T follicular helper cell (primary cell): ENCODE data around the gene PITRM1.
"Not testable (repeated sequence)": the region's sequence is repeated elsewhere in the genome, so short reads cannot be mapped to it uniquely, and the experiment has no call there.

Experiments
- DNase-seq: peaks from one replicate; pipeline ENCODE4 v3.0.0-alpha.2; 2020; ENCODE audit warnings: low read depth

The PITRM1 gene

GRCh38 chr10:3197348-3198003 is 24.9 kb upstream of the PITRM1 start:
- peak; percentile 26 for DNase-seq

GRCh38 chr10:3196958-3197347 is 24.4 kb upstream of the PITRM1 start:
- DNase-seq: no peak

GRCh38 chr10:3196482-3196881 is 23.9 kb upstream of the PITRM1 start:
- no peak for DNase-seq

DNA sequence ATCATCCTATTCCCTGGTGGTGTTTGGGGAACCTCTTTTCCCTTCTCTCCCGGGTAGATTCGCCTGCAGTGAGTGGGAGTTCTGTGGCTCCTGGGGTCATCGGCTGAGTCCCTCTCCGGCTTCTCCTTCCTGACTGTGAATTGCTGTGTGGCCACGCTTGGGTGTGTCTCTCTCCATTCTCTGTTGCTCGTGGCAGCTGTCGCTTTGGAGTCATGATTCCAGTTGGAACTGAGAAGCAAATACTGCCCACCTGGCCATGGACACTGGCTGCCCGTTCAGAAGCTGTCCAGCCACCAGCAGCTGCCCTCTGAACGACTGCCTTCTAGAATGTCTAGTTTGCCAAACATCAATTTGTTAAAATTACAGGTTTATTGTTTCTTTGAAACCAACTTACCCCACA is 23.1 kb upstream of the PITRM1 start:
- no peak for DNase-seq

- no peak for DNase-seq
These were observed 22.7 kb upstream of the PITRM1 start for GRCh38 chr10:3195286-3195685.

GRCh38 chr10:3194871-3195270 is 22.3 kb upstream of the PITRM1 start:
- no peak for DNase-seq

DNA sequence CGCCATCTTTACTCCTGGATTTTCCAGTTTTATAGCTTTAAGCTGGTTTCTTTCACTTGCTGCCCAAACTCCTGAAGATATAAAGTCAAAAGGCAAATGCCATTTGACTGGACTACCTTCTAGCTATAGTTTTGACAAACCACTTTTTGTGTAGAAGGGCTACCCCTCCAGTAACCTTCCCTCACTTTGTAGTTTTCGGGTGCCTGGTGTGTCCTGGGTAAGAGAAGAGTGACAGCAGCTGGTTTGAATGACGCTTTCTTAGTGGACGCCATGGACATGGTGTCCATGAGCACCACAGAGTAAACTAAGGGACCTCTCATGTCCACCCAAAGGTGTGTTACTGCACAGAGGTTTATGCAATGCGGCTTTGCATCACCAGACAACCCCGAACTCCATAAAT is 21.2 kb upstream of the PITRM1 start:
- no peak for DNase-seq

GRCh38 chr10:3192856-3193635 is 20.5 kb upstream of the PITRM1 start:
- peak; percentile 25 for DNase-seq

DNA sequence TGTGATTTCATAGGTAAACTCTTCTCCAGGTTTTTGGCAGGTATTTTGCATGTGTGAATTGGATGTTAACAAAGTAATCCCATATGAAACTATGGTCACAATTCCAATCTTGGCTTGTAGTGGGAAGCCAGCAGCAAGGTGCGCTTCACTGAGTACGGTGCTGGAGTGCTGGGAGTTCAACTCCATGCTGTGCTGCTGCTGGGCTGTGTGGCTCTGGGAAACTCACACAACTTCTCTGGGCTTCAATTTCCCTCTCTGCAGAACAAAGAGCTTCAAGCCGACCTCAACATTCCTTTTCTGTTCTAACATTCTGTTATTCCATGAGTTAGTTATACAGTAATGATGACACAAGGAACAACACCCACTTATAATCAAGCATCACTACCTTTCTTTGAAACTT is 18.2 kb upstream of the PITRM1 start:
- DNase-seq: no peak

- DNase-seq: not testable (repeated sequence)
These were observed 14.6 kb upstream of the PITRM1 start for GRCh38 chr10:3187229-3187628.

GRCh38 chr10:3186368-3186767 is 13.8 kb upstream of the PITRM1 start:
- DNase-seq: peak; percentile 29

DNA sequence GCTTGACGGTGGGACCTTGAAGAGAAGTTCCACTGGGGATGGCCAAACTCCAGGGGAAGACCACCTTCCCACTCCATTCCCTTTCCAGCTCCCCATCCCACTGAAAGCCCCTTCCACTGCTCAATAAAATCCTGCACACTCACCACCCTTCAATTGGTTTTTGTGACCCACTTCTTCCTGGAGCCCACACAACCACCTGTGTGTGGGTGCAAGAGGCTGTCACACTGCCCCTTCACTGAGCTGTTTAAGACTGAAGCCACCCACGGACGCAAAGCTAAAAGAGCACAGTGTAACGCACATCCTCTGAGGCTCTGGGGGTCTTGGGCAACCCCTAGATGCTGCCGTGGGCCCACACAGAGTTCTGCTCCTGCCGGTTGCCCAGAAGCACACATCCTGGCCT is 12.8 kb upstream of the PITRM1 start:
- no peak for DNase-seq

- DNase-seq: no peak
These were observed 7.9 kb upstream of the PITRM1 start for GRCh38 chr10:3180355-3181025.

DNA sequence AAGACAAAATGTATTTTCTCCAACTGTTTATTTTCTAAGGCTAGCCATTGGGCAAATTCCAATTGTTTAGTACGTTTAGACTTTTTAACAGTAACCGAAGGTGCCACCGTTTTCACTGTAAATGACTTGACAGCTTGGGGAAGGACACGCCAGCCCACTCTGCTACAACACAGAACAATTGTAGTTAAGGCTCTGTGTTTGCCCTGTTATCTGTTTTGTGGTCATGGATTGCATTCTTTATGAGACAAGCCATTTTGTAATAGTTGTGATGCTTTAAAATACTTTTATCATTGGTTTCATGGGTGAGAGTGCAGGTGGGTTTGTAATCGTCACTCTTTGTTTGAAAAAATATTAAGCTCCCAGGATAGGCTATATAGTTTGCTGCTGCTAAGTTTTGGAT is 6.6 kb upstream of the PITRM1 start:
- DNase-seq: no peak

DNA sequence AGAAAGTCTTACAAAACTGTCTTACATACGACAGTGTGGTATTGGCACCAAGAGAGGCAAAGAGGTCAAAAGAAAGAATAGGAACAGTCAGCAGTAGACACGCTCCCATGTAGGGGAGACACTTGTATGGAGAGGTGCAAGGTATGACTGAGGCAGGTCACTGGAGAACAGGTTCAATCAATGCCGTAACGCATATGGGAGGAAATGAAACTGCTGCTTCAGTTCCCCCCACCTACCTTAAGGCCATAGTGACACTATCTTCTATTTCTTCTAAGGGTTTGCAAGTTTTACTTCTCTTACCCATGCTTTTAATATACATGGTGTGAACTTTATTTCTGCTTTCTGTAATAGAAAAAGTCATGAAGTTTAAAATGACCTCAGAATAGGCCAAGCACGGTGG is 5.5 kb upstream of the PITRM1 start:
- no peak for DNase-seq

- DNase-seq: no peak
These were observed 743 bp upstream of the PITRM1 start for GRCh38 chr10:3173171-3173878.

DNA sequence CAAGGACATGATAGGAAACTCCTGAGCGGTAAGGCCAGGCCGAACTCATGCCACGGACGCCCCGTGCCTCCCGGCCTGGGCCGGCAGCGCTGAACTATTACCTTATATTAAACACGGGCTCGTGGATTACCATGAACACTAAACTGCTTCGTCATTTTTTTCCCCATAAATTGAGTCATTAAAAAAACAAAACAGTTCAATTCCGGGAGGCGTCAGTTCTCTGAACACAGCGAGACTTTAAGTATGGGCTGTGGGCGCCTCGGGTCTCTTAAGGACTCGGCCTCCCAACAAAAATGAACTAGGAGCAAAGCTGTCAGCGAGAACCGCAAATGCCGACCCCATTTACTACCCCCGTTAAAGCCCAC is 519 bp downstream of the PITRM1 start:
- DNase-seq: no peak

GRCh38 chr10:3171488-3171887 is 1.1 kb downstream of the PITRM1 start:
- not testable (repeated sequence) for DNase-seq

- DNase-seq: no peak
These were observed 2.9 kb downstream of the PITRM1 start for GRCh38 chr10:3169673-3170072.

DNA sequence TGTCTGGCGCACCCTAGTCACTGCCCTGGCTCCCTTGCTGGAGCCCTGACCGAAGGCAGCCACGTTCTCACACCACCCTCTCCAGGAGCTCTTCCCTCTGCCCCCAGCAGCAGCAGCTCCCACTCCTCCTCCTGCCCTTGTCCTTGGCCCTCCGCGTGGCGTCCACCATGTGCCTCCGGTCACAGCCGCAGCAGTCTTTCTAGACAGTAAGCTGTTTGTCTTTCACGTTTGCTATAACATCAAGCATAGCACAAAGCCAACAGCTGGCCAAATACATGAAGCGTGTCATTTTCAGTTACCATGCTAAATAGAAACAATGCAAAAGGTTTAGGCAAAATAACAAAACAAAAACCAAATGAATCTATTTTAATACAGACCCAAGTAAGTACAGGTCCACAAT is 3.3 kb downstream of the PITRM1 start:
- DNase-seq: no peak

- DNase-seq: no peak
These were observed 4.8 kb downstream of the PITRM1 start for GRCh38 chr10:3167611-3168330.
